NCI-H2081 (cell line): ENCODE data around the gene ADGRG4.

Experiments used
- DNase-seq, 2 experiments: peaks; one replicate each; lab custom pipeline; 2025; lab: John Stamatoyannopoulos, UW

The ADGRG4 gene

GRCh38 chrX:136295380-136295779 is 5.4 kb upstream of the ADGRG4 start:
- DNase-seq: no peak

- DNase-seq: no peak
These were observed 2.3 kb downstream of the ADGRG4 start for GRCh38 chrX:136303041-136303440.

- no peak for DNase-seq
These were observed 3.7 kb downstream of the ADGRG4 start for GRCh38 chrX:136304493-136304892.

GRCh38 chrX:136306182-136306581 is 5.4 kb downstream of the ADGRG4 start:
- no peak for DNase-seq

- no peak for DNase-seq
These were observed 6.7 kb downstream of the ADGRG4 start for GRCh38 chrX:136307471-136307870.

GRCh38 chrX:136310411-136310810 is 9.6 kb downstream of the ADGRG4 start:
- DNase-seq: no peak

GRCh38 chrX:136318156-136318555 is 17.4 kb downstream of the ADGRG4 start:
- DNase-seq: no peak

GRCh38 chrX:136318895-136319597 is 18.3 kb downstream of the ADGRG4 start:
- peak in 1 of 2 experiments; percentile 2 for DNase-seq

GRCh38 chrX:136319600-136319999 is 18.8 kb downstream of the ADGRG4 start:
- no peak for DNase-seq

- no peak for DNase-seq
These were observed 20.8 kb downstream of the ADGRG4 start for GRCh38 chrX:136321532-136321931.

- no peak for DNase-seq
These were observed 21.3 kb downstream of the ADGRG4 start for GRCh38 chrX:136322064-136322463.

- no peak for DNase-seq
These were observed 24.6 kb downstream of the ADGRG4 start for GRCh38 chrX:136325377-136325776.

- DNase-seq: no peak
These were observed 28.2 kb downstream of the ADGRG4 start for GRCh38 chrX:136328933-136329332.

- no peak for DNase-seq
These were observed 35.9 kb downstream of the ADGRG4 start for GRCh38 chrX:136336623-136337022.

GRCh38 chrX:136339702-136340101 is 38.9 kb downstream of the ADGRG4 start:
- DNase-seq: no peak

- no peak for DNase-seq
These were observed 43.6 kb downstream of the ADGRG4 start for GRCh38 chrX:136344320-136344719.

GRCh38 chrX:136346506-136346905 is 45.7 kb downstream of the ADGRG4 start:
- DNase-seq: no peak

- DNase-seq: no peak
These were observed 46.9 kb downstream of the ADGRG4 start for GRCh38 chrX:136347706-136348105.

- DNase-seq: no peak
These were observed 52.8 kb downstream of the ADGRG4 start for GRCh38 chrX:136353526-136354093.

GRCh38 chrX:136354201-136354600 is 53.4 kb downstream of the ADGRG4 start:
- DNase-seq: no peak

GRCh38 chrX:136369377-136369776 is 68.6 kb downstream of the ADGRG4 start:
- DNase-seq: no peak

GRCh38 chrX:136376713-136377112 is 76.0 kb downstream of the ADGRG4 start:
- no peak for DNase-seq

- no peak for DNase-seq
These were observed 79.4 kb downstream of the ADGRG4 start for GRCh38 chrX:136380010-136380769.
